Gastroesophageal sphincter (tissue), 3 donors: ENCODE results near the gene ZNF672.

Source experiments
- CTCF ChIP-seq, 4 experiments: fragments of 200-600 bp in 2 of 4; fragments of 450-650 bp in 2 of 4; sonication (generic) in 1 of 4; IDR thresholded peaks; one replicate each; pipeline ENCODE4 v1.5.1; 2017 to 2019; ENCODE audit warnings: antibody characterized with exemption in 4 of 4, mild to moderate bottlenecking in 2 of 4, moderate library complexity in 2 of 4
- EP300 ChIP-seq: sonication (generic); formaldehyde crosslinking; IDR thresholded peaks from one replicate; pipeline ENCODE4 v1.6.1; 2017; ENCODE audit warnings: antibody characterized with exemption, mild to moderate bottlenecking
- POLR2A ChIP-seq, 2 donors: fragments of 450-650 bp; IDR thresholded peaks; one replicate each; pipeline ENCODE4 v1.6.1; 2017; ENCODE audit warnings: antibody characterized with exemption in 2 of 2, mild to moderate bottlenecking in 2 of 2, moderate library complexity in 1 of 2

GRCh38 chr1:248857749-248858095 lies 19.7 kb downstream of the ZNF672 start:
- TF ChIP-seq CTCF (IDR thresholded peaks at IDR 0.05) (no peak), POLR2A (IDR thresholded peaks at IDR 0.05) (no peak), EP300 (no peak)
